Smooth muscle cell (in vitro differentiated cells): Measurements from ENCODE around the gene PTPRT. TPM values are rescaled to one million over a fixed set of nuclear protein-coding genes. Genes with fewer than 3 reads are reported as not detected.

Experiments used
- DNase-seq: peaks from one replicate; lab custom pipeline; 2025; ENCODE audit not compliant: unreplicated experiment; lab: John Stamatoyannopoulos, UW
- H2AFZ ChIP-seq: fragments of 200-600 bp; sonication (generic); 2 replicates; pipeline ENCODE4 v1.6.0; 2016; ENCODE audit warnings: antibody characterized with exemption, low read depth, mild to moderate bottlenecking
- H3F3A ChIP-seq: fragments of 200-600 bp; sonication (generic); 2 replicates; pipeline ENCODE4 v1.6.0; 2017; ENCODE audit warnings: antibody characterized with exemption, low read depth
- H3K27ac ChIP-seq: fragments of 200-600 bp; sonication (generic); 2 replicates; pipeline ENCODE4 v1.5.1; 2016; ENCODE audit warnings: low read depth, mild to moderate bottlenecking
- H3K27me3 ChIP-seq: fragments of 200-600 bp; sonication (generic); 2 replicates; pipeline ENCODE4 v1.6.1; 2016; ENCODE audit warnings: low read depth, mild to moderate bottlenecking
- H3K36me3 ChIP-seq: fragments of 200-600 bp; sonication (generic); 2 replicates; pipeline ENCODE4 v1.5.1; 2016; ENCODE audit warnings: low read depth
- H3K4me1 ChIP-seq: fragments of 200-600 bp; sonication (generic); 2 replicates; pipeline ENCODE4 v1.5.1; 2016; ENCODE audit warnings: low read depth
- H3K4me2 ChIP-seq: fragments of 200-600 bp; sonication (generic); 2 replicates; pipeline ENCODE4 v1.6.0; 2016; ENCODE audit warnings: mild to moderate bottlenecking
- H3K4me3 ChIP-seq: fragments of 200-600 bp; sonication (generic); 2 replicates; pipeline ENCODE4 v1.5.1; 2016; ENCODE audit warnings: mild to moderate bottlenecking
- H3K79me2 ChIP-seq: fragments of 200-600 bp; sonication (generic); 2 replicates; pipeline ENCODE4 v1.6.0; 2016; ENCODE audit warnings: low read depth, mild to moderate bottlenecking
- H3K9ac ChIP-seq: fragments of 200-600 bp; sonication (generic); 2 replicates; pipeline ENCODE4 v1.6.0; 2016; ENCODE audit warnings: low read depth
- H3K9me3 ChIP-seq: fragments of 200-600 bp; sonication (generic); replicated peaks from 2 replicates; pipeline ENCODE4 v1.5.1; 2016; ENCODE audit warnings: low read depth
- H4K20me1 ChIP-seq: fragments of 200-600 bp; sonication (generic); 2 replicates; pipeline ENCODE4 v1.6.0; 2016; ENCODE audit warnings: low read depth
- WGBS: methylation state at CpG from one replicate; pipeline ENCODE4 v1.1.7; 2016; ENCODE audit warnings: low lambda C conversion rate; 5-methylcytosine and 5-hydroxymethylcytosine counted together
- polyA plus RNA-seq: library from polyadenylated mRNA; unstranded; fragments of >200 nt; fragmentation: Nextera tagmentation; extraction: Ambion mirVana; gene quantifications from 2 replicates; pipeline ENCODE4 v1.2.1, GENCODE V29; 2016
- total RNA-seq: library from RNA; depleted of rRNA; stranded (reverse); fragments of >200 nt; gene quantifications from 2 replicates; pipeline ENCODE4 v1.2.3, GENCODE V29; 2014
- TF ChIP-seq, protein P1 (sequence below): fragments of 200-600 bp; sonication (generic); IDR thresholded peaks from 2 replicates; pipeline ENCODE4 v1.5.1; 2017; ENCODE audit warnings: borderline replicate concordance, mild to moderate bottlenecking, antibody characterized with exemption; ENCODE audit not compliant: insufficient read depth, poor library complexity, severe bottlenecking

PTPRT gene
- total and polyA plus RNA-seq, 2 experiments from 2014 or later = 0.99 to 2.1 TPM

GRCh38 chr20:42646250-42646649 lies 543.5 kb downstream of the PTPRT start:
- H3K4me3 ChIP-seq = no peak overlapping the region
- H3K9ac ChIP-seq = no peak overlapping the region
- no peaks in the 10 kb centered on the region for H3K36me3 ChIP-seq
- no peaks in the 10 kb centered on the region for H3F3A ChIP-seq
- no peaks in the 10 kb centered on the region for H3K27me3 ChIP-seq
- H4K20me1 ChIP-seq = no peaks in the 10 kb centered on the region
- H3K79me2 ChIP-seq = no peaks in the 10 kb centered on the region
- H3K9me3 ChIP-seq = no peaks in the 10 kb centered on the region
- H3K27ac ChIP-seq = no peak overlapping the region
- TF ChIP-seq, protein P1, sequence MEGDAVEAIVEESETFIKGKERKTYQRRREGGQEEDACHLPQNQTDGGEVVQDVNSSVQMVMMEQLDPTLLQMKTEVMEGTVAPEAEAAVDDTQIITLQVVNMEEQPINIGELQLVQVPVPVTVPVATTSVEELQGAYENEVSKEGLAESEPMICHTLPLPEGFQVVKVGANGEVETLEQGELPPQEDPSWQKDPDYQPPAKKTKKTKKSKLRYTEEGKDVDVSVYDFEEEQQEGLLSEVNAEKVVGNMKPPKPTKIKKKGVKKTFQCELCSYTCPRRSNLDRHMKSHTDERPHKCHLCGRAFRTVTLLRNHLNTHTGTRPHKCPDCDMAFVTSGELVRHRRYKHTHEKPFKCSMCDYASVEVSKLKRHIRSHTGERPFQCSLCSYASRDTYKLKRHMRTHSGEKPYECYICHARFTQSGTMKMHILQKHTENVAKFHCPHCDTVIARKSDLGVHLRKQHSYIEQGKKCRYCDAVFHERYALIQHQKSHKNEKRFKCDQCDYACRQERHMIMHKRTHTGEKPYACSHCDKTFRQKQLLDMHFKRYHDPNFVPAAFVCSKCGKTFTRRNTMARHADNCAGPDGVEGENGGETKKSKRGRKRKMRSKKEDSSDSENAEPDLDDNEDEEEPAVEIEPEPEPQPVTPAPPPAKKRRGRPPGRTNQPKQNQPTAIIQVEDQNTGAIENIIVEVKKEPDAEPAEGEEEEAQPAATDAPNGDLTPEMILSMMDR = no peak
- no peak overlapping the region for H3K4me2 ChIP-seq
- no peak overlapping the region for H2AFZ ChIP-seq
- DNase-seq = no peak
- WGBS = 70% methylated on average over 3 of the region's 3 CpGs
- H3K4me1 ChIP-seq = no peaks in the 10 kb centered on the region

DNA sequence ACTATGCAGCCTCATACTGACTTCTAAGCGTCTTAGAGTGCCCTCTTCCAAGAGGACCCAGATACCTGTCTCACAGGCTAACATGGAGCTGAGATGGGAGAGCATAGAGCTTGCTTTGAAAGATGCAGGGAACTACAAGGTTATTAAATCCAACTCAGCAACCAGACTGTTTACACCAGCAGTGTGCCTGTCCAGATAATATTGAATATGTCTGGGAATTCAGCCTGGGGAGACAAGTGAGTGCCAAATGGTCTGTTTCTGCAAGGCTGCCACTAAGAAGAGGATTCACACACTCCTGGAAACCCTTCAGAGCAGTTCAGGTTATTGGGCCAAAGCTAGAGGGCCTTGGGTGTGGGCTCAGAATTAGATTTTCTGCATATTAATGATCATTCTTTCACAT lies 547.8 kb downstream of the PTPRT start:
- H3K4me2 ChIP-seq = no peak overlapping the region
- no peak overlapping the region for H3K4me3 ChIP-seq
- H3K9me3 ChIP-seq = no peaks in the 10 kb centered on the region
- H3K79me2 ChIP-seq = no peaks in the 10 kb centered on the region
- no peak overlapping the region for H3K27ac ChIP-seq
- no peaks in the 10 kb centered on the region for H4K20me1 ChIP-seq
- no peaks in the 10 kb centered on the region for H3K27me3 ChIP-seq
- H3K9ac ChIP-seq = no peak overlapping the region
- WGBS = 76% methylated on average over 1 of the region's 1 CpG
- TF ChIP-seq, protein P1 = no peak
- no peak for DNase-seq
- no peaks in the 10 kb centered on the region for H3F3A ChIP-seq
- no peaks in the 10 kb centered on the region for H3K4me1 ChIP-seq
- no peak overlapping the region for H2AFZ ChIP-seq
- H3K36me3 ChIP-seq = no peaks in the 10 kb centered on the region

DNA sequence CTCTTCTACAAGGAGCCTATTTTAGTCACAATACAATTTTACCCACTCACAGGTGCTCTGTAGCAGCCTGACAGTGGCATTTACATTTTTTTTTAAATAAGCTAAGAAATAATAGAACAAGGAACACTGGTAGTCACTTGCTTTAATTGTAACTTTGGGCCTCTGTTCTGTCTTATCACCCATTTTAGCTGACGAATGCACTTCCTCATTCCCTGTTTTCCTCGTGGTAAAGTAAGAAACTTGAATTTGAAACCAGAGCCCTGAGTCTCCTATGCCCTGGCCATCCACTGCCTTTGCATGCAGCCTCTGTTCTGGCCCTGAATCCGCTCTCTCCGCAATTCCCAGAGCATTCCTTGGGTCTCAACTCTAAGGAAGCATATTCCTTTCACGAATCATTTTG lies 550.6 kb downstream of the PTPRT start:
- Histone ChIP-seq H3K79me2 (no peaks in the 10 kb centered on the region), H3K4me1 (no peaks in the 10 kb centered on the region), H3K9ac (no peak overlapping the region), H3F3A (no peaks in the 10 kb centered on the region), H3K9me3 (no peaks in the 10 kb centered on the region), H3K27ac (no peak overlapping the region), H3K4me3 (no peak overlapping the region), H3K4me2 (no peak overlapping the region), H4K20me1 (no peaks in the 10 kb centered on the region), H3K27me3 (no peaks in the 10 kb centered on the region), H2AFZ (no peak overlapping the region), H3K36me3 (no peaks in the 10 kb centered on the region)
- no peak for DNase-seq
- TF ChIP-seq, protein P1 = no peak
- WGBS = 60% methylated on average over 5 of the region's 5 CpGs

GRCh38 chr20:42635699-42636411 lies 553.9 kb downstream of the PTPRT start:
- H2AFZ ChIP-seq = no peak overlapping the region
- H3K36me3 ChIP-seq = no peaks in the 10 kb centered on the region
- H3K9ac ChIP-seq = no peak overlapping the region
- H3K9me3 ChIP-seq = no peaks in the 10 kb centered on the region
- no peak overlapping the region for H3K4me3 ChIP-seq
- DNase-seq = no peak
- H3K27ac ChIP-seq = no peak overlapping the region
- WGBS = 87% methylated on average over 6 of the region's 6 CpGs
- TF ChIP-seq, protein P1 = no peak
- no peaks in the 10 kb centered on the region for H3F3A ChIP-seq
- no peaks in the 10 kb centered on the region for H3K27me3 ChIP-seq
- no peak overlapping the region for H3K4me2 ChIP-seq
- H3K4me1 ChIP-seq = no peaks in the 10 kb centered on the region
- no peaks in the 10 kb centered on the region for H3K79me2 ChIP-seq
- no peaks in the 10 kb centered on the region for H4K20me1 ChIP-seq
